GM15510 (cell line): ENCODE results near the gene SULT4A1.

Experiments used
- POLR2A ChIP-seq: IDR thresholded peaks from 3 replicates; pipeline ENCODE4 v1.6.1; 2011; ENCODE audit warnings: borderline replicate concordance; ENCODE audit not compliant: insufficient read length; ENCODE audit errors: extremely low read depth

SULT4A1 gene

GRCh38 chr22:43862074-43862881 is at the start of gene SULT4A1:
Gene SULT4A1 (minus strand): TSS chr22:43862513. CDS start chr22:43862382, 131 bp downstream.
- TF ChIP-seq POLR2A = no peak

GRCh38 chr22:43911351-43911750 is 49.0 kb upstream of the SULT4A1 start:
- TF ChIP-seq POLR2A = no peak

GRCh38 chr22:43910178-43910695 is 47.9 kb upstream of the SULT4A1 start:
- TF ChIP-seq POLR2A = no peak

- TF ChIP-seq POLR2A = no peak
These were observed 47.4 kb upstream of the SULT4A1 start for GRCh38 chr22:43909708-43910107.

GRCh38 chr22:43905681-43906080 is 43.4 kb upstream of the SULT4A1 start:
- no peak for TF ChIP-seq POLR2A

GRCh38 chr22:43901976-43902643 is 39.8 kb upstream of the SULT4A1 start:
- TF ChIP-seq POLR2A = no peak

- no peak for TF ChIP-seq POLR2A
These were observed 37.9 kb upstream of the SULT4A1 start for GRCh38 chr22:43900206-43900605.

- TF ChIP-seq POLR2A = no peak
These were observed 35.5 kb upstream of the SULT4A1 start for GRCh38 chr22:43897751-43898261.

GRCh38 chr22:43895986-43896645 is 33.8 kb upstream of the SULT4A1 start:
- no peak for TF ChIP-seq POLR2A

GRCh38 chr22:43894122-43894521 is 31.8 kb upstream of the SULT4A1 start:
- TF ChIP-seq POLR2A = no peak

GRCh38 chr22:43893266-43893665 is 31.0 kb upstream of the SULT4A1 start:
- TF ChIP-seq POLR2A = no peak

GRCh38 chr22:43892183-43892894 is 30.0 kb upstream of the SULT4A1 start:
- no peak for TF ChIP-seq POLR2A

- no peak for TF ChIP-seq POLR2A
These were observed 29.3 kb upstream of the SULT4A1 start, which contains the start of gene PNPLA5 for GRCh38 chr22:43891360-43892182. Gene PNPLA5 (minus strand): TSS chr22:43892013. CDS start chr22:43891880, 133 bp downstream.
